ENCODE measurements around the gene LLPH.
"Not testable (repeated sequence)": the region's sequence is repeated elsewhere in the genome, so short reads cannot be mapped to it uniquely, and the experiment has no call there.

The LLPH gene

GRCh38 chr12:66130267-66131066 is at the start of gene LLPH:
LLPH (minus strand) TSS chr12:66130750; CDS start chr12:66129106, 1,644 bp downstream.
- DNase-seq, result peak; percentile 22 to 87 (median 76)

- DNase-seq, result no peak
These were observed 45.8 kb upstream of the LLPH start for GRCh38 chr12:66176105-66176900.

- DNase-seq, result not testable (repeated sequence)
These were observed 44.1 kb upstream of the LLPH start for GRCh38 chr12:66174391-66175325.

GRCh38 chr12:66170606-66171005 is 40.1 kb upstream of the LLPH start:
- no peak for DNase-seq

- peak; percentile 20 to 98 (median 90) for DNase-seq
These were observed 38.9 kb upstream of the LLPH start, which contains the start of gene TMBIM4 for GRCh38 chr12:66169221-66170170. TMBIM4 (minus strand) TSS chr12:66169996; CDS start chr12:66169951, 45 bp downstream.

GRCh38 chr12:66168410-66168809 is 37.9 kb upstream of the LLPH start:
- no peak for DNase-seq

- no peak for DNase-seq
These were observed 36.0 kb upstream of the LLPH start for GRCh38 chr12:66166561-66166960.

- no peak for DNase-seq
These were observed 34.6 kb upstream of the LLPH start for GRCh38 chr12:66165141-66165540.

- DNase-seq, result no peak
These were observed 33.8 kb upstream of the LLPH start for GRCh38 chr12:66164349-66164821.

GRCh38 chr12:66163289-66163688 is 32.7 kb upstream of the LLPH start:
- DNase-seq, result no peak

- no peak for DNase-seq
These were observed 32.2 kb upstream of the LLPH start for GRCh38 chr12:66162701-66163100.

- no peak for DNase-seq
These were observed 30.2 kb upstream of the LLPH start for GRCh38 chr12:66160704-66161103.

GRCh38 chr12:66159123-66159522 is 28.6 kb upstream of the LLPH start:
- no peak for DNase-seq

- no peak for DNase-seq
These were observed 26.1 kb upstream of the LLPH start for GRCh38 chr12:66156654-66157053.

- DNase-seq, result no peak
These were observed 24.2 kb upstream of the LLPH start for GRCh38 chr12:66154776-66155175.

GRCh38 chr12:66152732-66153131 is 22.2 kb upstream of the LLPH start:
- no peak for DNase-seq

GRCh38 chr12:66149702-66150398 is 19.3 kb upstream of the LLPH start:
- no peak for DNase-seq

GRCh38 chr12:66144791-66145754 is 14.5 kb upstream of the LLPH start:
- no peak for DNase-seq

GRCh38 chr12:66143868-66144267 is 13.3 kb upstream of the LLPH start:
- DNase-seq, result no peak
